Caco-2 (cell line): Measurements from ENCODE around the gene ACAA2. TPM values are rescaled to one million over a fixed set of nuclear protein-coding genes. Genes with fewer than 3 reads are reported as not detected.
A peak's percentile ranks its signal among the peaks of the same experiment; 100 is the strongest.

Experiments
- BruUV-seq: library from RNA; stranded (reverse); fragments of 400-500 nt; replicated peaks from 2 replicates; lab custom pipeline; 2021; lab: Mats Ljungman, UMichigan
- CTCF ChIA-PET: fragments of 300-600 bp; sonication (Branson Sonifier 250); formaldehyde crosslinking; loops from one replicate; lab custom pipeline; 2022; ENCODE audit warnings: antibody characterized with exemption; lab: Charles Lee
- POLR2A ChIA-PET: fragments of 300-600 bp; sonication (Branson Sonifier 250); formaldehyde crosslinking; loops from one replicate; lab custom pipeline; 2022; ENCODE audit warnings: antibody characterized with exemption; lab: Charles Lee
- DNase-seq, 2 experiments: peaks; one replicate each; pipeline versions ENCODE4 v3.0.0 to v3.0.0-alpha.2; 2020 to 2022
- H3K27me3 ChIP-seq: replicated peaks from 2 replicates; pipeline ENCODE4 v1.6.0; 2011; ENCODE audit warnings: low read length; ENCODE audit not compliant: control insufficient read depth, insufficient read depth
- H3K36me3 ChIP-seq: 2 replicates; pipeline ENCODE4 v1.5.1; 2011; ENCODE audit warnings: low read length; ENCODE audit not compliant: control insufficient read depth, insufficient read depth
- H3K4me1 ChIP-seq: fragments of 250-450 bp; sonication (Bioruptor Pico); 2 replicates; pipeline ENCODE4 v1.5.1; 2020; ENCODE audit warnings: mild to moderate bottlenecking
- H3K4me3 ChIP-seq: 2 replicates; pipeline ENCODE4 v1.5.1; 2011; ENCODE audit warnings: low read depth, mild to moderate bottlenecking, control low read depth, low read length
- H3K9me3 ChIP-seq: fragments of 250-450 bp; sonication (Bioruptor Pico); 2 replicates; pipeline ENCODE4 v1.5.1; 2020; ENCODE audit warnings: mild to moderate bottlenecking, moderate library complexity
- H3K27ac Mint-ChIP-seq: one replicate; pipeline ENCODE4 v1.8.0; 2022; ENCODE audit warnings: mixed read lengths; ENCODE audit not compliant: unreplicated experiment
- H3K27me3 Mint-ChIP-seq: one replicate; pipeline ENCODE4 v1.8.0; 2022; ENCODE audit warnings: mixed read lengths; ENCODE audit not compliant: insufficient read depth, unreplicated experiment
- H3K36me3 Mint-ChIP-seq: one replicate; pipeline ENCODE4 v1.8.0; 2022; ENCODE audit warnings: mild to moderate bottlenecking, mixed read lengths; ENCODE audit not compliant: insufficient read depth, unreplicated experiment
- H3K4me1 Mint-ChIP-seq: one replicate; pipeline ENCODE4 v1.8.0; 2022; ENCODE audit warnings: low read depth, mixed read lengths; ENCODE audit not compliant: unreplicated experiment
- H3K4me3 Mint-ChIP-seq: one replicate; pipeline ENCODE4 v1.8.0; 2022; ENCODE audit warnings: mild to moderate bottlenecking, moderate library complexity, mixed read lengths; ENCODE audit not compliant: unreplicated experiment
- H3K9me3 Mint-ChIP-seq: one replicate; pipeline ENCODE4 v1.8.0; 2022; ENCODE audit warnings: mixed read lengths; ENCODE audit not compliant: unreplicated experiment
- intact Hi-C: fragments of 100-400 bp; cut with micrococcal nuclease; formaldehyde crosslinking; loops from one replicate; pipeline ENCODE4 v1.10.0; 2022; ENCODE audit not compliant: unreplicated experiment
- total RNA-seq: library from RNA; stranded (reverse); gene quantifications from 2 replicates; pipeline ENCODE4 v1.2.3, GENCODE V29; 2022
- TF ChIP-seq, protein P1 (sequence below), 2 experiments: fragments of 200-600 bp in 1 of 2; IDR thresholded peaks; 1 replicate in 1 of 2; 2 replicates in 1 of 2; pipeline versions ENCODE4 v1.5.1 to v1.8.0; 2011 to 2022; ENCODE audit warnings: antibody characterized with exemption in 1 of 2, control low read depth in 1 of 2, inconsistent platforms in 1 of 2, low read depth in 1 of 2, low read length in 1 of 2, mild to moderate bottlenecking in 1 of 2, moderate library complexity in 1 of 2; ENCODE audit not compliant: insufficient read depth in 1 of 2, severe bottlenecking in 1 of 2, unreplicated experiment in 1 of 2

ACAA2 gene
- total RNA-seq, 1 experiment from 2014 or later, result 207 TPM

DNA sequence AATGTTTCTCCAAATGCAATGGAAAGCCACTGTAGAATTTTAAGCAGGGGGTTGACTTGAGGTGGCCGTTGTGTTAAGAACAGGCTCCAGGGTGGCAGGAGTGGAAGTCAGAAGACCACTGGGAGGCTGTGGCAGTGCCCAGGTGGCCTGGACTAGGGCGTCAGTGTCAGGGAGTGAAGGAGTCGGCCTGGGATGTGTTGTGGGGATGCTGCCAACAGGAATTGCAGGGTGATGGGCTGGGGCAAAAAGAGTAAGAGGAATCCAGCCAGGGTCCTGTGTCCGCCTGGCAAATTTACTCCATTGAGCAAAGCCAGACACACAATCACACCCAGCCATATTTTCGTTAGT, 55.1 kb downstream of the ACAA2 start:
- H3K27ac Mint-ChIP-seq, result peak overlapping the region; percentile 50

DNA sequence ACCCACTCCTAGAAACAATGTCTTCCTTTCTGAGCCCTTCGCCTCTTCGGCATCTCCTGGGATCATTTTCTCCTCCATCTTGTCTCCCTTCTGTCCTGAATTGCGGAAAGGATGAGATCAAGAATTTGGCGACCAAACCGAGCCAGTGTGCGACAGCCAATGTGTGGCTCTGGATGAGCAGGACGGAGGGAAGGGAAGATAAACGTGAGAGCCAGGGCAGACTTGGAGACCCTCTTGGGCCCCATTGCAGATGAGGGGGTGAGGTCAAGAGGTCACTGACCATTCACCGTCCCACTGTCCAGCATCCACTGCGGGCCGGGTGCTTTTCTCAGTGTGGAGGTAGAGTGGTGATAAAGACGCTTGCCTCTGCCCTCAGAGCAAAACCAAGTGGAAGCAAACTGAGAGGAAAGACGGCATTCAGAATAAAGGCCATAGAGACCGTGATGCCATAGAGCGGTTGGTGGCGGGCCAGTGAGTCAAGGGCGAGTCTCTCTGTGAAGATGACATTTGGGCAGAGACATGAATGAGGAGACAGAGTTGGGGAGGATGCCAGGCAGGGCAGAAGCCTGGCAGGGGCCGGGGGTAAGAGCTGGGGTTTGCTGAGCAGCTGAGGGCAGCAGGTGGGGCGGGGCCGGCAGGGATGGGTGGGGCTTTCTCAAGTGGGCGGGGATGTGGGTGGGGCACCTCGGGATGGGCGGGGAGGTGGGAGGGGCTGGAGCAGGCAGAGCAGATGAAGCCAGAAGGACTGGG, 55.6 kb downstream of the ACAA2 start:
- Histone ChIP-seq H3K27me3 (no peaks in the 10 kb centered on the region), H3K4me1 (no peaks in the 10 kb centered on the region), H3K9me3 (no peaks in the 10 kb centered on the region), H3K4me3 (no peak overlapping the region), H3K36me3 (no peaks in the 10 kb centered on the region)
- Mint-ChIP-seq H3K4me1 (no peaks in the 10 kb centered on the region), H3K27ac (peak overlapping the region; percentile 50), H3K36me3 (no peaks in the 10 kb centered on the region), H3K4me3 (no peak overlapping the region), H3K27me3 (no peaks in the 10 kb centered on the region), H3K9me3 (peaks cover 8% of the 10 kb centered on the region)
- intact Hi-C loops, result no loop called here
- no TSS peak for BruUV-seq
- DNase-seq, result no peak
- CTCF ChIA-PET, result no interaction called here
- POLR2A ChIA-PET, result no interaction called here
- TF ChIP-seq, protein P1, sequence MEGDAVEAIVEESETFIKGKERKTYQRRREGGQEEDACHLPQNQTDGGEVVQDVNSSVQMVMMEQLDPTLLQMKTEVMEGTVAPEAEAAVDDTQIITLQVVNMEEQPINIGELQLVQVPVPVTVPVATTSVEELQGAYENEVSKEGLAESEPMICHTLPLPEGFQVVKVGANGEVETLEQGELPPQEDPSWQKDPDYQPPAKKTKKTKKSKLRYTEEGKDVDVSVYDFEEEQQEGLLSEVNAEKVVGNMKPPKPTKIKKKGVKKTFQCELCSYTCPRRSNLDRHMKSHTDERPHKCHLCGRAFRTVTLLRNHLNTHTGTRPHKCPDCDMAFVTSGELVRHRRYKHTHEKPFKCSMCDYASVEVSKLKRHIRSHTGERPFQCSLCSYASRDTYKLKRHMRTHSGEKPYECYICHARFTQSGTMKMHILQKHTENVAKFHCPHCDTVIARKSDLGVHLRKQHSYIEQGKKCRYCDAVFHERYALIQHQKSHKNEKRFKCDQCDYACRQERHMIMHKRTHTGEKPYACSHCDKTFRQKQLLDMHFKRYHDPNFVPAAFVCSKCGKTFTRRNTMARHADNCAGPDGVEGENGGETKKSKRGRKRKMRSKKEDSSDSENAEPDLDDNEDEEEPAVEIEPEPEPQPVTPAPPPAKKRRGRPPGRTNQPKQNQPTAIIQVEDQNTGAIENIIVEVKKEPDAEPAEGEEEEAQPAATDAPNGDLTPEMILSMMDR (IDR thresholded peaks at IDR 0.05; ENCODE audit: insufficient read depth in 1 of 2, low read depth in 1 of 2, low read length in 1 of 2, severe bottlenecking in 1 of 2, unreplicated experiment in 1 of 2), result no peak

More for the DNA sequence above, 55.1 kb downstream of the ACAA2 start:
- Mint-ChIP-seq H3K4me1 (no peaks in the 10 kb centered on the region), H3K4me3 (no peak overlapping the region), H3K9me3 (peaks cover 8% of the 10 kb centered on the region), H3K36me3 (no peaks in the 10 kb centered on the region), H3K27me3 (no peaks in the 10 kb centered on the region)
- ChIA-PET CTCF (no interaction called here), POLR2A (no interaction called here)
- H3K4me3 ChIP-seq, result no peak overlapping the region
- TF ChIP-seq, protein P1 (IDR thresholded peaks at IDR 0.05; ENCODE audit: insufficient read depth in 1 of 2, low read depth in 1 of 2, low read length in 1 of 2, severe bottlenecking in 1 of 2, unreplicated experiment in 1 of 2), result no peak
- no TSS peak for BruUV-seq
- H3K9me3 ChIP-seq, result no peaks in the 10 kb centered on the region
- intact Hi-C loops, result no loop called here
- H3K36me3 ChIP-seq, result no peaks in the 10 kb centered on the region
- no peak for DNase-seq
- no peaks in the 10 kb centered on the region for H3K4me1 ChIP-seq
- H3K27me3 ChIP-seq, result no peaks in the 10 kb centered on the region

DNA sequence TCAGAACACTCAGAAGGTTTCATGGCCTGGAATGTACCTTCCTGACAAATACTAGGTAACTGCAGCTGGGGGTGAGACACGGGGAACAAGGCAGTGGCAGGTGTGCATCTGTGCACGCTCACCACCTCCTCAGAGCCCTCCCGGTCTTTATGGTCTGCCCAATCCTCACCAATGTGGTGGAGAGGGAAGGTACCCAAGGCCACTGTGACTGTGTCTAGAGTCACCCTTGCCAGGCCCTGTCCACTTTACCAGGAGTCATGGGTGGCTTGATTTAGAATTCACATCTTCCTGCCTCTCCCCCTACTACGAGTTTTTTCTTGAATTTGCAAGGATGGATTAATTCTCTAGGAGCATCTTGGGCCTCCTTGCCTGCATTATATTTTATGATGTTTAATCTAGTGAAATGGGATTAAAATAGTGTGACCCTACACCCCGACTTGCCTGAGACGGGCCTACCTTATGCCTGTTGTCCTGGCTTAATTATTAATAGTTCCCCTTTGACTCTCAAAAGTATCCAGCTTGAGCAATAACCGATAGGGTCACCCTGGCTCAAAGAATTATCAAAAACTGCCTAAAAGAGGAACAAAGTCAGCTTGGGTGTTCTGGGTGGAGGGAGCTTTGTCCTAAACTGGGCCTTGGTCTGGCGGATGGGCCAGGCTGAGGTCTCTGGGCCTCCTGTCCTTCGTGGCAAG, 56.5 kb downstream of the ACAA2 start:
- Mint-ChIP-seq H3K4me3 (no peak overlapping the region), H3K27me3 (no peaks in the 10 kb centered on the region), H3K36me3 (no peaks in the 10 kb centered on the region), H3K9me3 (peaks cover 8% of the 10 kb centered on the region), H3K4me1 (no peaks in the 10 kb centered on the region), H3K27ac (no peak overlapping the region)
- no peak overlapping the region for H3K4me3 ChIP-seq
- no peaks in the 10 kb centered on the region for H3K27me3 ChIP-seq
- intact Hi-C loops, result no loop called here
- no peaks in the 10 kb centered on the region for H3K9me3 ChIP-seq
- no peaks in the 10 kb centered on the region for H3K4me1 ChIP-seq
- no TSS peak for BruUV-seq
- TF ChIP-seq, protein P1 (IDR thresholded peaks at IDR 0.05; ENCODE audit: insufficient read depth in 1 of 2, low read depth in 1 of 2, low read length in 1 of 2, severe bottlenecking in 1 of 2, unreplicated experiment in 1 of 2), result no peak
- ChIA-PET CTCF (no interaction called here), POLR2A (no interaction called here)
- no peaks in the 10 kb centered on the region for H3K36me3 ChIP-seq
- DNase-seq, result no peak
